DMS114 treated with DMSO at 0.1 percent for 48 hours (cell line): ENCODE measurements around the gene PLVAP.

ENCODE experiments used
- DNase-seq: peaks from one replicate; lab custom pipeline; 2025; ENCODE audit not compliant: unreplicated experiment; lab: John Stamatoyannopoulos, UW

Gene PLVAP

GRCh38 chr19:17357724-17358123 lies 19.4 kb downstream of the PLVAP start:
- DNase-seq, result no peak

- DNase-seq, result no peak
These were observed 20.0 kb downstream of the PLVAP start for GRCh38 chr19:17357078-17357666.

DNA sequence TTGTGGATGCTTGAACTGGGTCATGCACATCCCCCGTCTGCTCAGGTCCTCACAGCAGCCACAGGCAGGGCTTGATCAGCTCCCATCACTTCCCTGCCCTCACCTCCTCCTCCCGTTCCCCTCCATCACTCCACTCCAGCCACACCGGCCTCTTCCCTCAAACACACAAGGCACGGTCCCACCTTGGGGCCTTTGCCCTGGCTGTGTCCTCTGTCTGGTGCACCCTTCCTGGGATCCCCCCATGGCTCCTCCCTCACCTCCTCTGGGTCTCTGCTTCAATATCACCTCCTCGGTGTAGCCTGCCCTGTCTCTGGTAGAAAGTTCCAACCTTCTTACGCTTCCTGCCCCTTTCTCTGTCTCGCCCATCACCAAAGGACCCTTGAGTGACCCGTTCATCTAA lies 23.8 kb downstream of the PLVAP start:
- no peak for DNase-seq

DNA sequence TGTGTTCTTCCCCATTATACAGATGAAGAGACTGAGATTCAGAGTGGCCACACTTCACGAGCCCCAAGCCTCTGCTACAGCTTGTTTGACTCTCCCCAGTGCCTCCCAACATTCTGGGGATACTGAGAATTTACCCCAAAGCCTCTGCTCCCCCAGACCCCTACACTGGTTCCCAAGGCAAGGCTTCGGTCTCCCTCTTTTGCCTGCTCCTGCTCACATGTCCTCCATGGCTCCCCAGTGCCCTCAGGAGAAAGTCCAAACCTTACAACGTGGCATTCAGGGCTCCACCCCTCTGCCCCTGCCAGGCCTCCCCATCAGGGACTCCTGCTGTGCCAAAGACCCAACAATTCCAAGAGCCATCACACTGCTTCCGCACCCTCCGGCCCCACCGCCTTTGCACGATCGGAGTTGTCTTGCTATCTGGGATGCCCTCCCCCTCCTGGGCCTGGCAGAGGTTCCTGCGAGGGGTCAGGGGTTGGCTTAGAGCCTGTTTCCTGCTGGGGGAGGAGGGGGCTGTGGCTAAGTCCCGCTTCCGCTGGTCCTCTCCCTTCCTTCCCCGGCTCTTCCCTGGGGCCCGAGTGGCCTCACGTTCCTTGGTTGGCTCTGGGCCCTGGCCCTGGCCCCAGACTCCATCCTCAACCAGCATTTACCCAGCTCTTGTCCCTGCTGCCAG lies 24.4 kb downstream of the PLVAP start:
- DNase-seq, result no peak

GRCh38 chr19:17351815-17352435 lies 25.2 kb downstream of the PLVAP start:
- DNase-seq, result no peak

DNA sequence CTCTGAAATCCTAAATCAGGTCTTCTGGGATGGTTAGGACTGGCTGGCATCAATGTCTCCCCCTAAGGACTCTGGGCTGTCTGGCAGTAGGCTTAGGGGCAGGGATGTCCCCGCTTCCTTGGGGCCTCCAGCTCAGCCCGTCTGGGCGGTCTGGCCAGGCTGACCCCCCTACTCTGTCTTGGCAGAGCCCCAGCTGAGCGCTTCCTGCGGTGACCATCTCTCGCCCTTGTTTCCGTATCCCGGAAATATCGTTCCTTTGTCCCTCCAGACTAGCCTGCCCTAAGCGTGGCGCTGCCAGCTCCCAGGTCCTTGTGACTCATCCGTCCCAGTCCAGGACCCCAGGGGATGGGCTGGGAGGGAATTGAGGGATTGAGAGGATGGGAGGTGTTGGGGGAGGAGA lies 28.4 kb downstream of the PLVAP start:
- no peak for DNase-seq

GRCh38 chr19:17347877-17348276 lies 29.3 kb downstream of the PLVAP start:
- DNase-seq, result no peak

DNA sequence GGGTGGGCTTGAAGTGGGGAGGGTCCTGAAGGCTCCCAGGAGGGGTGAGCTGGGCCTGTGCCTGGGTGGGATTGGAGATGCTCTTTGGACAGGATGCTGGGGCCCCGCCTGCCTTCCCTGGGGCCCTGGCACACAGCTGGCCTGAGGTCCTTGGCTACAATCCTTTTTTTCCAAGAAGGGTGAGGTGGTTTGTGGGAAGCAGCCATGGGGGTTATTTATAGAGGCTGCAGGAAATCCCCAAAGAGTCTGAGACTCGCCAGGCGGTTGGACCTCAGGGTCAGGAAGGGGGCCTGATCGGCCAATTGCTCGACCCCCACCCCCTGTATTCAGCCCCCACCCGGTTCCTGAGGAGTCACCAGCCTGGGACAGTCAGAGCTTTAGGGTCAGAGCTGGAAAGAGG lies 29.8 kb downstream of the PLVAP start:
- no peak for DNase-seq

- peak; percentile 68 for DNase-seq
These were observed 31.0 kb downstream of the PLVAP start for GRCh38 chr19:17346109-17346671.

DNA sequence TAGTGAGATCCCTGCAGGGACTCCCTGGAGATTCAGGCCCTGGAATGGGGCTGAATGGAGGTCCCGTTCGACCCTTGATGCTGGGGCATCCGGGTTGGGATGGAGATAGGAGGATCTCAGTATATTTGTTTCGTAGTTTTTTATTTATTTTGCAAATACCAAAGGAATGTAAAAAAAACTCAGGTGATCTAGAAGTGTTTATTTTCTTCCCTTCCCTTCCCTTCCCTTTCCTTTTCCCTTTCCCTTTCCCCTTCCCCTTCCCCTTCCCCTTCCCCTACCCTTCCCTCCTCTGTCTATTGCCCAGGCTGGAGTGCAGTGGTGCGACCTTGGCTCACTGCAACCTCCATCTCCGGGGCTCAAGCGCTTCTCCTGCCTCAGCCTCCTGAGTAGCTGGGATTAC lies 35.3 kb downstream of the PLVAP start:
- DNase-seq, result no peak

DNA sequence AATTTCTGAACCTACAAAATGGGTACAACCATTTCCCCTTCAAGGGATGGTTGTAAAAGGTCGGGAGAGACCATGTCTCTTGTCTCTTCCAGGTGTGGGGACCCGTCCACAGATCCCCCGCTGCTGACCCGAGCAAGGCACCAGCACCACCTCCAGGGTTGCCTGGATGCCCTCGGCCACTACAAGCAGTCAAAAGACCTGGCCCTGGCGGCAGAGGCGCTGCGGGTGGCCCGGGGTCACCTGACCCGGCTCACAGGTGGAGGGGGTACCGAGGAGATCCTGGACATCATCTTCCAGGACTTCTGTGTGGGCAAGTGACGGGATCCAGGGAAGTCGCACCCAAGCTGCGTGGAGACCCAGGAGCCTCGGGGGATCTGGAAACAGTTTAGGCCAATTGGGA lies 35.8 kb downstream of the PLVAP start:
- DNase-seq, result no peak

DNA sequence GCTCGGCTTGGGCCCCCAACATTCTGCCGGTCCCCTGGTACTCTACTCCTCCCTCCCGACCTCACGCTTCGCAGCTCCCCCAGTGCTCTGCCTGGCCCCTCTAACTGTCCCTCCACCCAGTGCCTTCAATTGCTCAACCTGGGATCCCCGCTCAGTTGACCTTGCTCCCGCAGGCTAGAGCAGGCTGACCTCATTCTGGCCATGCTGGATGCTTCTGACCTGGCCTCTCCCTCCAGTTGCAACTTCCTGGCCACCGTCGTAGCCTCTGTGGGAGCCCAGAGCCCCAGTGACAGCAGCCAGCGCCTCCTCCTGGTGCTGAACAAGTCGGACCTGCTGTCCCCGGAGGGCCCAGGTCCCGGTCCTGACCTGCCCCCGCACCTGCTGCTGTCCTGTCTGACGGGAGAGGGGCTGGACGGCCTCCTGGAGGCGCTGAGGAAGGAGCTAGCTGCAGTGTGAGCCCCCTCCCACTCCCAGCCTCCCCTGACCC lies 36.2 kb downstream of the PLVAP start:
- no peak for DNase-seq

DNA sequence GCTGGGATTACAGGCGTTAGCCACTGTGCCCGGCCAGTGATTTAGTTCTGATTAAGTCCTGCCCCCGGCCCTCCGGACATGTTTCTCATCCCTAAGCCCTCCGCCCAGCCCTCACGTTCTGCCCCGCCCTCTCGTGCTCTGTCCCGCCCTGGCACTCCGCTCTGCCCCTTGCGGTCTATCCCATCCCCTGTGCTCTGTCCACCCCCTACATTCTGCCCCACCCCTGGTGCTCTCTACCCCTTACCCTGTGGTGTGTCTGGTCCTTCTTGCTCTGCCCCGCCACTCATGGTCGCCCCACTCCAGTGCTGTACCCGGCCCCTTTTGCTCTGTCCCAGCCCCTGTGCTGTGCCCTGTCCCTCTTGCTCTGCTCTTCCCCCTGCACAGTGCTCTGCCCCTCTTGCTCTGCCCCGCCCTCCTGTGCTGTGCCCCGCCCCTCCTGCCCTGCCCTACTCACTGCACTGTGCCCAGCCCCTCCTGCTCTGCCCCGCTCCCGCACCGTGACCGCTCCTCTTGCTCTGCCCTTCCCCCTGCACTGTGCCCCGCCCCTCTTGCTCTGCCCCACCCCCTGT lies 36.8 kb downstream of the PLVAP start:
- DNase-seq, result peak; percentile 36

DNA sequence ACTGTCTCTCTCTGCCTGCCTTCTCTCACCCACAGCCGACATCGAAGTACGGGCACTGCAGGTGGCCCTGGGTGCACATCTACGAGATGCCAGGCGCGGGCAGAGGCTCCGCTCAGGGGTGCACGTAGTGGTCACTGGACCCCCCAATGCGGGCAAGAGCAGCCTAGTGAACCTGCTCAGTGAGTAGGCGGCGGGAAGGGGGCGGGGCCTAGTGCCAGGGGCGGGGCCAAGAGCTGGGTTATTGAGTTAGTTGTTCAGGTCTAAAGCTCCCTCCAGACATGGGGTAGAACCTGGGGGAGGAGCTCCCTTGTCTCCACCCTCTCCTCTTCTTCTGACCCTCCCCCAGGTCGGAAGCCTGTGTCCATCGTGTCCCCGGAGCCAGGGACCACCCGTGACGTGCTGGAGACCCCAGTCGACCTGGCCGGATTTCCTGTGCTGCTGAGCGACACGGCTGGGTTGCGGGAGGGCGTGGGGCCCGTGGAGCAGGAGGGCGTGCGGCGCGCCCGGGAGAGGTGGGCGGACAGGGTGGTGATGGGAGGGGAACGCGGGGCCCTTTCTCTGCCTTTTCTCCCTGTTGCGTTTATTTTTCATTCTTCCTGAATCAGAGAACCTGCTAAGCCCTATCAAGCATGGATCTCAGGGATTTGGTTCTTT lies 37.9 kb downstream of the PLVAP start:
- DNase-seq, result no peak

DNA sequence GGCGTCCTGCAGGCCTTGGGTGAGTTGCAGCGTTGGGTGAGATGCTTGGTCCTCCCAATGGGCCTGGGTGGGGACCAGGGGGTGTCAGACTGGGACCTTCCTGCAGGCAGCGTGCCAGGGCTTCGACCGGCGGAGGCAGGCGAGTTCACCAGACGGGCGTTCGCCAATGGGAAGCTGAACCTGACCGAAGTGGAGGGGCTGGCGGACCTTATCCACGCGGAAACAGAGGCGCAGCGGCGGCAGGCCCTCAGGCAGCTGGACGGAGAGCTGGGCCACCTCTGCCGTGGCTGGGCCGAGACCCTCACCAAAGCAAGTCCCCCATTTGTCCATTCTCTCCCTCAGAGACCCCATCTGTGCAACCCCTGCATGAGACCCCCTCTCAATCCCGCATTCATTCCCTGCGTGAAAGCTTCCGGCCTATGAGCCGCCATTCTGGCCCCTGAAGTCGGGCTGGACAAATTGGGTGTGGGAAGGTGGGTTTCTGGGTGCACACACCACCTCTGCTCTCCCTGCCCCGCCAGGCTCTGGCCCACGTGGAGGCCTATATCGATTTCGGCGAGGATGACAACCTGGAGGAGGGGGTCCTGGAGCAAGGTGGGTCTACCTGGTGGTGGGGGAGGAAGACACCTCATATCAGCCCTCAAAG lies 38.6 kb downstream of the PLVAP start:
- no peak for DNase-seq

- peak; percentile 31 for DNase-seq
These were observed 39.3 kb downstream of the PLVAP start for GRCh38 chr19:17337675-17338432.

- peak; percentile 99 for DNase-seq
These were observed 40.1 kb downstream of the PLVAP start, which contains the start of gene GTPBP3 for GRCh38 chr19:17336872-17337674. TSS of gene GTPBP3 (plus strand) at chr19:17337553. CDS start at chr19:17337612, 59 bp downstream.

GRCh38 chr19:17335575-17335974 lies 41.6 kb downstream of the PLVAP start:
- DNase-seq, result no peak
